Peyer's patch (tissue), 4 donors: ENCODE measurements around the gene PLB1.

Source experiments
- POLR2A ChIP-seq, 2 donors: fragments of 450-650 bp; IDR thresholded peaks; one replicate each; pipeline ENCODE4 v1.5.1; 2017; ENCODE audit warnings: antibody characterized with exemption in 2 of 2, mild to moderate bottlenecking in 2 of 2, moderate library complexity in 2 of 2
- TF ChIP-seq, protein P1 (sequence below), 6 experiments: fragments of 450-650 bp in 4 of 6; fragments of 200-600 bp in 2 of 6; sonication (generic) in 1 of 6; IDR thresholded peaks; one replicate each; pipeline ENCODE4 v1.5.1; 2017 to 2019; ENCODE audit warnings: antibody characterized with exemption in 6 of 6, mild to moderate bottlenecking in 3 of 6, moderate library complexity in 1 of 6

DNA sequence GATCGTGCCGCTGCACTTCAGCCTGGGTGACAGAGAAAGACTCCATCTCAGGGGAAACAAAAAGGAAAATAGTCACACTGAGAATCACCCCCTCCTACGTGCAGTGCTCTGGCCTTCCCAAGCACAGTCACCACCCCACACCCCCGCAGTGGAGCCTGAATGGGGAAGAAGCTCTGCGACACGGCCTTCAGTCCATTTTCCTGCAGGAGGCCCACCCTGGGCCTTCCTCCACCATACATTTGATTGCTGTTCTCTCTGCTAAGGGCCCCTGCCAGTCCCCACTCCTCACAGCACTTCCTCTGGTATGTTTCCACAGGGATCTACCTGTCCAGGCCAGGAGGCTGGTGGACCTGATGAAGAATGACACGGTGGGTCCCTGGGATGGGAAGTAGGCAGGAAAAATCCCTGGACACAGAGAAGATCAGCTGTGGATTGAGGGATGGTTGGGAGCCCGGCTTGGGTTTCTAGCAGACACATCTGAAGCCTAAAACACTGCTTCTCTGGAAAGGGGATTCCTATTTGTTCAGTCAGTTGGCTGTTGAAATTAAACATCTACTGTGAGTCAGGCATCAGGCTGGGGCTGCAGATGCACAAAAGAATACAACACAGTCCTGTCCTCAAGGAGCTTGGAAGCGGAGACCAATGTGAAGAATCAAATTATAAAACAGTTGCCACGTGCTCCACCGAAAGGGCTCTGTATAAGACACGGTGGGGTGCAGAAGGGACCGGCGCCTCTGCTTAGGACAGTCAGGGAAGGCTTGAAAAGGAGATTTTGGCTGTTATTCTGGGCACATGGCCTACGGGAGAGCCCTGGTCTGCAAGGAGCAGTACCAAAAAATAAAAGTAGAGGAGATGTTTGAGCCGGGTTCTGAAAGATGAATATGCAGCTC is 82.2 kb downstream of the PLB1 start:
- TF ChIP-seq, protein P1, sequence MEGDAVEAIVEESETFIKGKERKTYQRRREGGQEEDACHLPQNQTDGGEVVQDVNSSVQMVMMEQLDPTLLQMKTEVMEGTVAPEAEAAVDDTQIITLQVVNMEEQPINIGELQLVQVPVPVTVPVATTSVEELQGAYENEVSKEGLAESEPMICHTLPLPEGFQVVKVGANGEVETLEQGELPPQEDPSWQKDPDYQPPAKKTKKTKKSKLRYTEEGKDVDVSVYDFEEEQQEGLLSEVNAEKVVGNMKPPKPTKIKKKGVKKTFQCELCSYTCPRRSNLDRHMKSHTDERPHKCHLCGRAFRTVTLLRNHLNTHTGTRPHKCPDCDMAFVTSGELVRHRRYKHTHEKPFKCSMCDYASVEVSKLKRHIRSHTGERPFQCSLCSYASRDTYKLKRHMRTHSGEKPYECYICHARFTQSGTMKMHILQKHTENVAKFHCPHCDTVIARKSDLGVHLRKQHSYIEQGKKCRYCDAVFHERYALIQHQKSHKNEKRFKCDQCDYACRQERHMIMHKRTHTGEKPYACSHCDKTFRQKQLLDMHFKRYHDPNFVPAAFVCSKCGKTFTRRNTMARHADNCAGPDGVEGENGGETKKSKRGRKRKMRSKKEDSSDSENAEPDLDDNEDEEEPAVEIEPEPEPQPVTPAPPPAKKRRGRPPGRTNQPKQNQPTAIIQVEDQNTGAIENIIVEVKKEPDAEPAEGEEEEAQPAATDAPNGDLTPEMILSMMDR (IDR thresholded peaks at IDR 0.05), result no peak
- TF ChIP-seq POLR2A (IDR thresholded peaks at IDR 0.05), result no peak
